HEK293T (cell line): ENCODE measurements around the gene FOXL1.

Experiments used
- BHLHE40 ChIP-seq: fragments of 450-650 bp; IDR thresholded peaks from 2 replicates; pipeline ENCODE4 v1.6.1; 2016; ENCODE audit warnings: mild to moderate bottlenecking, moderate library complexity, borderline replicate concordance
- NFRKB ChIP-seq: fragments of 450-650 bp; IDR thresholded peaks from 2 replicates; pipeline ENCODE4 v1.6.1; 2016; ENCODE audit warnings: mild to moderate bottlenecking, moderate library complexity
- SP1 ChIP-seq: fragments of 450-650 bp; IDR thresholded peaks from 2 replicates; pipeline ENCODE4 v1.6.1; 2017
- SUZ12 ChIP-seq: fragments of 450-650 bp; IDR thresholded peaks from 2 replicates; pipeline ENCODE4 v1.6.1; 2016; ENCODE audit warnings: mild to moderate bottlenecking

DNA sequence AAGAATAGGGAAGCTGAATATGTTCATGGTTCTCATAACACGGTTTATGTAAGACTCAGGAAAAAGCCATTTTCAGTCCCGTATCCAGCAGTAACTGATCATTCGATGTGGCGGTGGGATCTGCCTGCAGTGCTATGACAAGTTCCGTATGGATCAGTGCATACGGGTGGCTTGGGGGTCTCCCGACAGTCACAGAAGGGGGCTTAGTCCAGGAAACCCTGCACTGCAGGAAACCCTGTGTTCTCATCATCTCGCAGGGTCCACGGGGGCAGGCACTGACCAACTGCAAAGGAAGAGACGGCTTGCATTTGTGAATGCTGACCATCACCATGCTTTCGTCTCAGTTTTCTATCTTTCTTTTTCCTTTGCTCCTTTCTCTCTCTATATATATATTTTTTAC lies 31.1 kb upstream of the FOXL1 start:
- no peak for TF ChIP-seq SP1
- no peak for TF ChIP-seq SUZ12
- TF ChIP-seq NFRKB, result no peak
- TF ChIP-seq BHLHE40, result no peak
